OCI-LY7 (cell line): ENCODE measurements around the gene MED10. TPM values are rescaled to one million over a fixed set of nuclear protein-coding genes. Genes with fewer than 3 reads are reported as not detected.

Experiments used
- BruUV-seq: library from RNA; stranded (reverse); fragments of 400-500 nt; replicated peaks from 2 replicates; lab custom pipeline; 2021; lab: Mats Ljungman, UMichigan
- CTCF ChIA-PET: fragments of 300-600 bp; sonication (Branson Sonifier 250); formaldehyde crosslinking; loops from one replicate; lab custom pipeline; 2022; ENCODE audit warnings: antibody characterized with exemption; ENCODE audit not compliant: unreplicated experiment; lab: Charles Lee
- POLR2A ChIA-PET: fragments of 300-600 bp; sonication (Branson Sonifier 250); formaldehyde crosslinking; loops from one replicate; lab custom pipeline; 2022; ENCODE audit warnings: antibody characterized with exemption; lab: Charles Lee
- DNase-seq: peaks from one replicate; pipeline ENCODE4 v3.0.0-alpha.2; 2015; ENCODE audit warnings: low spot score
- H2AFZ ChIP-seq: fragments of 200-600 bp; sonication (generic), shearing (Covaris generic); 2 replicates; pipeline ENCODE4 v1.6.1; 2014; ENCODE audit warnings: mild to moderate bottlenecking, antibody characterized with exemption, low read length, moderate library complexity
- H3K27ac ChIP-seq: fragments of 200-600 bp; sonication (generic); 2 replicates; pipeline ENCODE4 v1.5.1; 2014; ENCODE audit warnings: mixed run types, low read depth, mild to moderate bottlenecking, moderate library complexity, low read length, inconsistent platforms; ENCODE audit not compliant: poor library complexity, severe bottlenecking
- H3K36me3 ChIP-seq: fragments of 200-600 bp; sonication (generic); 2 replicates; pipeline ENCODE4 v1.6.1; 2014; ENCODE audit warnings: mild to moderate bottlenecking, antibody characterized with exemption, low read length, moderate library complexity, mixed read lengths; ENCODE audit not compliant: insufficient read depth
- H3K4me1 ChIP-seq: fragments of 200-600 bp; sonication (generic); 2 replicates; pipeline ENCODE4 v1.5.1; 2014; ENCODE audit warnings: mild to moderate bottlenecking, low read length; ENCODE audit not compliant: insufficient read depth, poor library complexity, severe bottlenecking
- H3K4me2 ChIP-seq: fragments of 200-600 bp; sonication (generic); 2 replicates; pipeline ENCODE4 v1.6.1; 2014; ENCODE audit warnings: mild to moderate bottlenecking, low read length
- H3K4me3 ChIP-seq: fragments of 200-600 bp; sonication (generic); 2 replicates; pipeline ENCODE4 v1.5.1; 2014; ENCODE audit warnings: mild to moderate bottlenecking, low read depth, low read length; ENCODE audit not compliant: poor library complexity, severe bottlenecking
- H3K79me2 ChIP-seq: fragments of 200-600 bp; sonication (generic); 2 replicates; pipeline ENCODE4 v1.6.1; 2016; ENCODE audit warnings: low read depth, mild to moderate bottlenecking, low read length, moderate library complexity, mixed read lengths; ENCODE audit not compliant: insufficient read depth
- H3K9me2 ChIP-seq: fragments of 200-600 bp; sonication (generic); 2 replicates; pipeline ENCODE4 v1.6.1; 2016; ENCODE audit warnings: mild to moderate bottlenecking, low read length, mixed read lengths; ENCODE audit not compliant: insufficient read depth
- H3K9me3 ChIP-seq: fragments of 200-600 bp; sonication (generic); 2 replicates; pipeline ENCODE4 v1.6.1; 2014; ENCODE audit warnings: mild to moderate bottlenecking, mixed run types, low read length, mixed read lengths
- H4K20me1 ChIP-seq: fragments of 200-600 bp; sonication (generic); 2 replicates; pipeline ENCODE4 v1.6.1; 2014; ENCODE audit warnings: mild to moderate bottlenecking, antibody characterized with exemption, low read length, moderate library complexity, mixed read lengths; ENCODE audit not compliant: insufficient read depth
- CTCF ChIP-seq: fragments of 200-600 bp; sonication (generic); conservative IDR thresholded peaks from 2 replicates; pipeline ENCODE4 v1.5.1; 2014; ENCODE audit warnings: mild to moderate bottlenecking, antibody characterized with exemption, low read length, moderate library complexity, mixed read lengths
- EZH2phosphoT487 ChIP-seq: fragments of 200-600 bp; sonication (generic); IDR thresholded peaks from 2 replicates; pipeline ENCODE4 v1.6.1; 2018; ENCODE audit warnings: low read depth, borderline replicate concordance, mild to moderate bottlenecking, mixed run types, antibody characterized with exemption, low read length, moderate library complexity, mixed read lengths
- intact Hi-C: fragments of 100-400 bp; cut with micrococcal nuclease; formaldehyde crosslinking; loops from one replicate; pipeline ENCODE4 v1.10.0; 2022; ENCODE audit not compliant: unreplicated experiment
- total RNA-seq, 2 experiments: library from RNA; depleted of rRNA in 1 of 2; stranded (reverse); fragments of >200 nt in 1 of 2; shearing (Covaris generic) in 1 of 2; gene quantifications; 2 replicates each; pipeline ENCODE4 v1.2.3, GENCODE V29; 2014 to 2022

The MED10 gene
- total RNA-seq, 2 experiments from 2014 or later = 16.2 to 47.3 TPM

DNA sequence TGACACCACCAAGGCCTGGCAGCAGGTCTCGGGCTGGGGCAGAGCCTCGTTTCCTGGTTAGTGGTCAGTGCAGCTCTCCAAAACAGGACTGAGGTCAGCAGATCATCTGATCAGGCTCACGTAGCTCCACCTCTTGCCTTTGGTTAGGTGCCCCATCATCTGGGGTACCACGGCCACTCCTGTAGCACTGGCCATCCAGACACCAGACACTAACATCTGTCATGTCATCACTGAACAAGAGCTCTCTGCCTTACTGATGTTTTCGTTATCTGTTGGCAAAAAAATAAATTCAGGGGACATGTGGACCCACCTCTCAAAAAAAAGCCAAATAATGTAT, 29.9 kb upstream of the MED10 start:
- Histone ChIP-seq H4K20me1 (no peaks in the 10 kb centered on the region), H3K4me2 (no peak overlapping the region), H3K9me3 (no peaks in the 10 kb centered on the region), H2AFZ (no peak overlapping the region), H3K79me2 (no peaks in the 10 kb centered on the region), H3K36me3 (no peaks in the 10 kb centered on the region), H3K9me2 (no peaks in the 10 kb centered on the region), H3K4me3 (no peak overlapping the region), H3K27ac (no peak overlapping the region), H3K4me1 (no peaks in the 10 kb centered on the region)
- TF ChIP-seq EZH2phosphoT487 (no peak), CTCF (no peak)
- CTCF ChIA-PET = no interaction called here
- POLR2A ChIA-PET = no interaction called here
- BruUV-seq = no TSS peak
- intact Hi-C loops = no loop called here
- DNase-seq = no peak

DNA sequence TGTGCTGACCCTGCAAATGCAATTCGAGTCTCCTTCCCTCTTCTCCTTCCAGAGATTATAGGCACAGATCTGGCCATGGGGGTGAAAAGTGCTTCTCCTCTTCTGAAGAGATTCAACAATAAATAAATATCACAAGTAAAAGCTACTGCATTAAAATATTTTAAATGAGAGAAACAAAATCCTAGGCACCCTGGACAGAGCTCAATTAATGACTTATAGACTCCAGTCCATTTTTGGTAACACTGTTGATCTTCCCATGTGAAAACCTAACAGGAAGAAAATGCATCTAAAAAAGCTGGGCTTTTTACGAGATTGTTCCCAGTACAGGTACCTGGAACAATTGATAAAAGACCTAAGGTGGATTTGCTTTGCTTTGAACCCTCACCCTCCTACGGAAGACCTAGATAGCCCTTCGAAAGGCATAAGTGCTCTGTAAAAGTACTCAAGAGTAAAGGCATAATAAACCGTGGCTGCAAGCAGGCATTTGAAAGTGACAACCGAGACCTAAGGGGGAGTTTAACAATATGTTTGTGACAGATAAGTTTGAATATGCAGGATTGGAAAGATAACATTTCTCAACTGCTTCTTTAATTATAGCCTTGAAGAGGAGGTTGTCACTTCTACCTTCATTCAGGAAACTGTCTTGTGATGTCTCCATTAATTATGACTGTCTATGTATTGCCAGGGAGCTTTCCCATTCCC, 29.4 kb upstream of the MED10 start:
- intact Hi-C loops = no loop called here
- Histone ChIP-seq H3K9me2 (no peaks in the 10 kb centered on the region), H3K9me3 (no peaks in the 10 kb centered on the region), H3K4me1 (no peaks in the 10 kb centered on the region), H2AFZ (no peak overlapping the region), H3K36me3 (no peaks in the 10 kb centered on the region), H3K4me2 (no peak overlapping the region), H3K4me3 (no peak overlapping the region), H3K27ac (no peak overlapping the region), H3K79me2 (no peaks in the 10 kb centered on the region), H4K20me1 (no peaks in the 10 kb centered on the region)
- DNase-seq = no peak
- TF ChIP-seq EZH2phosphoT487 (no peak), CTCF (no peak)
- BruUV-seq = no TSS peak
- CTCF ChIA-PET = no interaction called here
- POLR2A ChIA-PET = no interaction called here

DNA sequence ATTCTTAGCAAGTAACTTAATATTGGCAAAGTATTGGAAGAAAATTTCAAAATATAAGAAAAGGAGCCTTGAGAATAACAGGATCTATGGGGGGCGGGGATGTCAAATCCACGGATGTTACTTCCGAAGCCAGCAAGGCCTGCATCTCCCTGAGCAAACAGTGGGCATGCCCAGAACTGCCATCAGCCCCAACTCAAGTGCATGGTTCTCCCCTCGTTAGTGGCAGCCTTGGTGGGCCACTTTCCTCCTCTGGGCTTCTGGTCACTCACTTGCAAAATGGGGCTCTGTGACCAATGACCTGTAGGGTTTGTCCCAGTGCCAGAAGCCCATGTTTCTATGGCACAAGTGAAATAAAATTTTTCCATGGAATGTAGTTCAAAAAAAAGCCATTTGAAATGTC, 27.2 kb upstream of the MED10 start:
- Histone ChIP-seq H4K20me1 (no peaks in the 10 kb centered on the region), H3K4me3 (no peak overlapping the region), H3K79me2 (no peaks in the 10 kb centered on the region), H3K36me3 (no peaks in the 10 kb centered on the region), H3K4me1 (no peaks in the 10 kb centered on the region), H2AFZ (no peak overlapping the region), H3K9me2 (no peaks in the 10 kb centered on the region), H3K4me2 (no peak overlapping the region), H3K27ac (no peak overlapping the region), H3K9me3 (no peaks in the 10 kb centered on the region)
- TF ChIP-seq EZH2phosphoT487 = no peak
- TF ChIP-seq CTCF = no peak
- ChIA-PET POLR2A (no interaction called here), CTCF (no interaction called here)
- no peak for DNase-seq
- intact Hi-C loops = no loop called here
- BruUV-seq = no TSS peak
